Testis (tissue), 3 donors: ENCODE measurements around the gene SLC38A4. TPM values are rescaled to one million over a fixed set of nuclear protein-coding genes. Genes with fewer than 3 reads are reported as not detected.

Experiments
- DNase-seq: peaks from one replicate; pipeline ENCODE4 v3.0.0-alpha.2; 2019
- H3K27ac ChIP-seq, 2 donors: fragments of 200-600 bp; sonication (generic); one replicate each; pipeline ENCODE4 v1.5.1; 2019
- H3K27me3 ChIP-seq: fragments of 200-600 bp; sonication (generic); one replicate; pipeline ENCODE4 v1.5.1; 2019
- H3K36me3 ChIP-seq: fragments of 200-600 bp; sonication (generic); one replicate; pipeline ENCODE4 v1.5.1; 2017; ENCODE audit warnings: low read depth; ENCODE audit errors: missing control alignments
- H3K4me1 ChIP-seq: fragments of 200-600 bp; sonication (generic); one replicate; pipeline ENCODE4 v1.5.1; 2019
- H3K4me3 ChIP-seq, 2 donors: fragments of 200-600 bp; sonication (generic); one replicate each; pipeline ENCODE4 v1.5.1; 2017 to 2019
- H3K9me3 ChIP-seq: fragments of 200-600 bp; sonication (generic); one replicate; pipeline ENCODE4 v1.5.1; 2017
- POLR2A ChIP-seq: fragments of 450-650 bp; IDR thresholded peaks from one replicate; pipeline ENCODE4 v1.6.1; 2017; ENCODE audit warnings: antibody characterized with exemption, mild to moderate bottlenecking, moderate library complexity
- WGBS, 2 donors: methylation state at CpG; one replicate each; pipeline ENCODE4 v1.1.5; 2018; 5-methylcytosine and 5-hydroxymethylcytosine counted together
- intact Hi-C: fragments of 100-400 bp; cut with DNase I; formaldehyde crosslinking; loops from one replicate; pipeline ENCODE4 v1.15.1; 2023; ENCODE audit warnings: low total_unique reads
- polyA plus RNA-seq: library from polyadenylated mRNA; stranded (reverse); fragments of 350-450 nt; fragmentation: Illumina TruSeq; extraction: RNeasy Lipid Tissue Mini Kit (QIAGEN cat#74804); gene quantifications from one replicate; pipeline ENCODE4 v1.2.3, GENCODE V29; 2014; ENCODE audit warnings: low read depth, low replicate concordance; ENCODE audit not compliant: insufficient read depth
- total RNA-seq, 2 donors: library from RNA; depleted of rRNA; stranded (reverse); fragments of >200 nt; gene quantifications; one replicate each; pipeline ENCODE4 v1.2.3, GENCODE V29; 2016
- TF ChIP-seq, protein P1 (sequence below), 3 experiments: fragments of 450-650 bp in 2 of 3; fragments of 200-600 bp in 1 of 3; sonication (generic) in 1 of 3; IDR thresholded peaks; one replicate each; pipeline ENCODE4 v1.5.1; 2016 to 2019; ENCODE audit warnings: antibody characterized with exemption in 3 of 3, mild to moderate bottlenecking in 2 of 3, moderate library complexity in 1 of 3

Gene SLC38A4
- total and polyA plus RNA-seq, 3 donors from 2014 or later = 0.24 to 1.3 (median 0.65) TPM

DNA sequence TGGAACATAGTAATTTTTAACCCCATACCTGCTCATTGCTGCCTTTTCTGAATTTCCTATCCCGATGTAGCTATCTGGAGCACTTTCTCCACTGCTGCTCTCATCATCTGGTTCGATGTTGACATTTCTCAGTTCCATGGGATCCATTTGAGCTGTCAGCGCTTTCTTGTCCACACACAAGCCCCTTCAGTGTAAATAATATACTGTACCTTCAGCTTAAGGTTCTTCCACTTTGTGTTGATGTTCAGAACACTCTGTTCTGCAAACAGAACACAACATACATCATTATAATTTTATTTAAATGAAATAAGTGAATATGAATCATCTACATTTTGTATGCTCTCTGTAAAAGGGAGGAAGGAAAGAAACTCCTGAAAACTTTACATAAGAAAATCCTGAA lies 32.9 kb downstream of the SLC38A4 start:
- no peaks in the 10 kb centered on the region for H3K36me3 ChIP-seq
- TF ChIP-seq, protein P1, sequence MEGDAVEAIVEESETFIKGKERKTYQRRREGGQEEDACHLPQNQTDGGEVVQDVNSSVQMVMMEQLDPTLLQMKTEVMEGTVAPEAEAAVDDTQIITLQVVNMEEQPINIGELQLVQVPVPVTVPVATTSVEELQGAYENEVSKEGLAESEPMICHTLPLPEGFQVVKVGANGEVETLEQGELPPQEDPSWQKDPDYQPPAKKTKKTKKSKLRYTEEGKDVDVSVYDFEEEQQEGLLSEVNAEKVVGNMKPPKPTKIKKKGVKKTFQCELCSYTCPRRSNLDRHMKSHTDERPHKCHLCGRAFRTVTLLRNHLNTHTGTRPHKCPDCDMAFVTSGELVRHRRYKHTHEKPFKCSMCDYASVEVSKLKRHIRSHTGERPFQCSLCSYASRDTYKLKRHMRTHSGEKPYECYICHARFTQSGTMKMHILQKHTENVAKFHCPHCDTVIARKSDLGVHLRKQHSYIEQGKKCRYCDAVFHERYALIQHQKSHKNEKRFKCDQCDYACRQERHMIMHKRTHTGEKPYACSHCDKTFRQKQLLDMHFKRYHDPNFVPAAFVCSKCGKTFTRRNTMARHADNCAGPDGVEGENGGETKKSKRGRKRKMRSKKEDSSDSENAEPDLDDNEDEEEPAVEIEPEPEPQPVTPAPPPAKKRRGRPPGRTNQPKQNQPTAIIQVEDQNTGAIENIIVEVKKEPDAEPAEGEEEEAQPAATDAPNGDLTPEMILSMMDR (IDR thresholded peaks at IDR 0.05) = no peak
- TF ChIP-seq POLR2A = no peak
- intact Hi-C loops = no loop called here
- DNase-seq = no peak
- H3K4me1 ChIP-seq = no peaks in the 10 kb centered on the region
- no peaks in the 10 kb centered on the region for H3K9me3 ChIP-seq
- no peaks in the 10 kb centered on the region for H3K27me3 ChIP-seq
- no peak overlapping the region for H3K4me3 ChIP-seq
- WGBS, 2 donors = 79 to 98% methylated on average over 3 of the region's 3 CpGs
- H3K27ac ChIP-seq = no peak overlapping the region

DNA sequence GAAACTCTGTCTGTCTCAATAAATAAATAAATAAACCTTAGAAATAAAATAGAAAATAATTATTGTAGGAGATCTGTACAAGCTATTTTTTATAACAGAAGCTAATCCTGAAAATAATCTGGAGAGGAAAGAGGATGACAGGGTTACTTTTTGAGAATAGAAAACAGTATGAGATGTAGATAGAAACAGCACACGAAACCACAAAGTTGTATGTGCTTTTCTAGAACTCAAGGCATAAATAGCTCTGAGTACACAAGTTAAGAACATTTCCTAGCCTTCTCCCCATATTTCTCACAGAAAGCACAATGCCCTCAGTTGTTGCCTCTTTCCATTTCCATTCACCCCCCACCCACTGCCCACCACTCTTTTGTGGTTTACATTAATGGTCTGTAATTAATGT lies 35.7 kb downstream of the SLC38A4 start:
- no peaks in the 10 kb centered on the region for H3K36me3 ChIP-seq
- no peak for DNase-seq
- intact Hi-C loops = no loop called here
- no peaks in the 10 kb centered on the region for H3K4me1 ChIP-seq
- no peaks in the 10 kb centered on the region for H3K9me3 ChIP-seq
- no peak overlapping the region for H3K4me3 ChIP-seq
- H3K27ac ChIP-seq = no peak overlapping the region
- 83 to 95% methylated on average over 1 of the region's 1 CpG for WGBS, 2 donors
- H3K27me3 ChIP-seq = no peaks in the 10 kb centered on the region
- TF ChIP-seq POLR2A = no peak
- TF ChIP-seq, protein P1 (IDR thresholded peaks at IDR 0.05) = no peak

- Histone ChIP-seq H3K27ac (no peak overlapping the region), H3K9me3 (no peaks in the 10 kb centered on the region), H3K27me3 (no peaks in the 10 kb centered on the region), H3K36me3 (no peaks in the 10 kb centered on the region), H3K4me1 (no peaks in the 10 kb centered on the region), H3K4me3 (no peak overlapping the region)
- TF ChIP-seq, protein P1 (IDR thresholded peaks at IDR 0.05) = no peak
- no peak for TF ChIP-seq POLR2A
- no peak for DNase-seq
- 75 to 80% methylated on average over 5 of the region's 5 CpGs for WGBS, 2 donors
- intact Hi-C loops = no loop called here
Observed at GRCh38 chr12:46788072-46788887, 37.5 kb downstream of the SLC38A4 start.

GRCh38 chr12:46787496-46788055 lies 38.2 kb downstream of the SLC38A4 start:
- no peak for DNase-seq
- Histone ChIP-seq H3K36me3 (no peaks in the 10 kb centered on the region), H3K4me3 (no peak overlapping the region), H3K27me3 (no peaks in the 10 kb centered on the region), H3K4me1 (no peaks in the 10 kb centered on the region), H3K9me3 (no peaks in the 10 kb centered on the region), H3K27ac (no peak overlapping the region)
- WGBS, 2 donors = 90 to 97% methylated on average over 5 of the region's 5 CpGs
- intact Hi-C loops = no loop called here
- TF ChIP-seq, protein P1 (IDR thresholded peaks at IDR 0.05) = no peak
- TF ChIP-seq POLR2A = no peak
